Raji (cell line): ENCODE data around the gene FAM163A.

ENCODE experiments used
- POLR2A ChIP-seq: IDR thresholded peaks from 2 replicates; pipeline ENCODE4 v1.6.1; 2011; ENCODE audit warnings: low read depth, low read length, control low read depth; ENCODE audit not compliant: insufficient read depth

FAM163A gene

GRCh38 chr1:179744401-179745130 is 1.5 kb downstream of the FAM163A start:
- TF ChIP-seq POLR2A = no peak

GRCh38 chr1:179745131-179745611 is 2.1 kb downstream of the FAM163A start:
- no peak for TF ChIP-seq POLR2A

- TF ChIP-seq POLR2A = no peak
Observed at GRCh38 chr1:179745743-179746142, 2.7 kb downstream of the FAM163A start.

- TF ChIP-seq POLR2A = no peak
Observed at GRCh38 chr1:179747611-179748010, 4.5 kb downstream of the FAM163A start.

GRCh38 chr1:179748772-179749171 is 5.7 kb downstream of the FAM163A start:
- no peak for TF ChIP-seq POLR2A

GRCh38 chr1:179750630-179751029 is 7.5 kb downstream of the FAM163A start:
- no peak for TF ChIP-seq POLR2A

- no peak for TF ChIP-seq POLR2A
Observed at GRCh38 chr1:179753061-179753460, 10.0 kb downstream of the FAM163A start.

GRCh38 chr1:179754041-179754624 is 11.0 kb downstream of the FAM163A start:
- TF ChIP-seq POLR2A = no peak

- no peak for TF ChIP-seq POLR2A
Observed at GRCh38 chr1:179757933-179758332, 14.8 kb downstream of the FAM163A start.

- no peak for TF ChIP-seq POLR2A
Observed at GRCh38 chr1:179760521-179760920, 17.4 kb downstream of the FAM163A start.

- no peak for TF ChIP-seq POLR2A
Observed at GRCh38 chr1:179761296-179761695, 18.2 kb downstream of the FAM163A start.

- TF ChIP-seq POLR2A = no peak
Observed at GRCh38 chr1:179761846-179762640, 19.0 kb downstream of the FAM163A start.

GRCh38 chr1:179767177-179767581 is 24.1 kb downstream of the FAM163A start:
- TF ChIP-seq POLR2A = no peak

- TF ChIP-seq POLR2A = no peak
Observed at GRCh38 chr1:179767996-179768395, 24.9 kb downstream of the FAM163A start.

- TF ChIP-seq POLR2A = no peak
Observed at GRCh38 chr1:179770887-179771502, 27.9 kb downstream of the FAM163A start.
